ENCODE measurements around the gene SH3RF1.

DNA sequence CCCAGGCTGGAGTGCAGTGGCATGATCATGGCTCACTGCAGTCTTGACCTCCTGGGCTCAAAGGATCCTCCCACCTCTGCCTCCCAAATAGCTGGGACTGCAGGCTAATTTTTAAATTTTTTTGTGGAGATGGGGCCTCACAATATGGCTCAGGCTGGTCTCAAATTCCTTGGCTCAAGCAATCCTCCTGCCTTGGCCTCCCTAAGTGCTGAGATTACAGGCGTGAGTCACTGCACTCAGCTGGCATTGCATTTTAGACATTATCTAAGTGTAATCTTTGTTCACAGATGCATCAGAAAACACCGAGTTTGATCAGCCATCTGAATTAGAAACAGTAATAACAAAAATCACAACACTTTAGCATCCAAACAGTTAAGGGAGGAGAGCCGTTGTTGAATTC, 207.3 kb downstream of the SH3RF1 start:
- TF ChIP-seq, protein P1, sequence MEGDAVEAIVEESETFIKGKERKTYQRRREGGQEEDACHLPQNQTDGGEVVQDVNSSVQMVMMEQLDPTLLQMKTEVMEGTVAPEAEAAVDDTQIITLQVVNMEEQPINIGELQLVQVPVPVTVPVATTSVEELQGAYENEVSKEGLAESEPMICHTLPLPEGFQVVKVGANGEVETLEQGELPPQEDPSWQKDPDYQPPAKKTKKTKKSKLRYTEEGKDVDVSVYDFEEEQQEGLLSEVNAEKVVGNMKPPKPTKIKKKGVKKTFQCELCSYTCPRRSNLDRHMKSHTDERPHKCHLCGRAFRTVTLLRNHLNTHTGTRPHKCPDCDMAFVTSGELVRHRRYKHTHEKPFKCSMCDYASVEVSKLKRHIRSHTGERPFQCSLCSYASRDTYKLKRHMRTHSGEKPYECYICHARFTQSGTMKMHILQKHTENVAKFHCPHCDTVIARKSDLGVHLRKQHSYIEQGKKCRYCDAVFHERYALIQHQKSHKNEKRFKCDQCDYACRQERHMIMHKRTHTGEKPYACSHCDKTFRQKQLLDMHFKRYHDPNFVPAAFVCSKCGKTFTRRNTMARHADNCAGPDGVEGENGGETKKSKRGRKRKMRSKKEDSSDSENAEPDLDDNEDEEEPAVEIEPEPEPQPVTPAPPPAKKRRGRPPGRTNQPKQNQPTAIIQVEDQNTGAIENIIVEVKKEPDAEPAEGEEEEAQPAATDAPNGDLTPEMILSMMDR (IDR thresholded peaks at IDR 0.05) = no peak
- no peak for TF ChIP-seq POLR2A (IDR thresholded peaks at IDR 0.05)
